Central memory CD8-positive, alpha-beta T cell (primary cell): ENCODE data around the gene PIEZO2.
"Not testable (repeated sequence)": the region's sequence is repeated elsewhere in the genome, so short reads cannot be mapped to it uniquely, and the experiment has no call there.

Experiments
- ATAC-seq: fragments of 150-1000 bp; cut with Tn5 transposase; replicated peaks from 2 replicates; pipeline ENCODE4 v1.10.0; 2022; ENCODE audit warnings: mild to moderate bottlenecking, moderate FRiP score, moderate number of reproducible peaks; ENCODE audit not compliant: poor library complexity, severe bottlenecking; ENCODE audit errors: extremely low read depth
- DNase-seq, 2 donors: peaks; one replicate each; pipeline ENCODE4 v3.0.0; 2021; ENCODE audit warnings: low spot score in 2 of 2
- H3K27ac Mint-ChIP-seq: one replicate; pipeline ENCODE4 v1.8.0; 2022; ENCODE audit warnings: low read depth, mild to moderate bottlenecking, moderate library complexity, mixed read lengths
- H3K27me3 Mint-ChIP-seq: one replicate; pipeline ENCODE4 v1.8.0; 2022; ENCODE audit warnings: mixed read lengths
- H3K36me3 Mint-ChIP-seq: one replicate; pipeline ENCODE4 v1.8.0; 2022; ENCODE audit warnings: mild to moderate bottlenecking, moderate library complexity, mixed read lengths; ENCODE audit not compliant: insufficient read depth
- H3K4me1 Mint-ChIP-seq: one replicate; pipeline ENCODE4 v1.8.0; 2022; ENCODE audit warnings: mixed read lengths
- H3K4me3 Mint-ChIP-seq: one replicate; pipeline ENCODE4 v1.8.0; 2022; ENCODE audit warnings: mild to moderate bottlenecking, moderate library complexity, mixed read lengths
- H3K9me3 Mint-ChIP-seq: one replicate; pipeline ENCODE4 v1.8.0; 2022; ENCODE audit warnings: mixed read lengths

Gene PIEZO2

GRCh38 chr18:11147371-11147951 lies 1.9 kb downstream of the PIEZO2 start:
- H3K4me1 Mint-ChIP-seq, result no peaks in the 10 kb centered on the region
- peaks cover 3% of the 10 kb centered on the region for H3K36me3 Mint-ChIP-seq
- peaks cover 10% of the 10 kb centered on the region for H3K9me3 Mint-ChIP-seq
- ATAC-seq, result no peak
- no peak for DNase-seq
- H3K4me3 Mint-ChIP-seq, result no peak overlapping the region
- peaks cover 27% of the 10 kb centered on the region for H3K27me3 Mint-ChIP-seq
- no peak overlapping the region for H3K27ac Mint-ChIP-seq

- ATAC-seq (no peak), DNase-seq (no peak)
- Mint-ChIP-seq H3K4me1 (no peaks in the 10 kb centered on the region), H3K4me3 (no peak overlapping the region), H3K27ac (no peak overlapping the region), H3K9me3 (peaks cover 10% of the 10 kb centered on the region), H3K36me3 (peaks cover 3% of the 10 kb centered on the region), H3K27me3 (peaks cover 27% of the 10 kb centered on the region)
Observed at GRCh38 chr18:11146947-11147345, 2.4 kb downstream of the PIEZO2 start.

- no peak for DNase-seq
- peaks cover 27% of the 10 kb centered on the region for H3K27me3 Mint-ChIP-seq
- H3K36me3 Mint-ChIP-seq, result peaks cover 3% of the 10 kb centered on the region
- no peaks in the 10 kb centered on the region for H3K4me1 Mint-ChIP-seq
- ATAC-seq, result no peak
- H3K27ac Mint-ChIP-seq, result no peak overlapping the region
- no peak overlapping the region for H3K4me3 Mint-ChIP-seq
- H3K9me3 Mint-ChIP-seq, result peaks cover 10% of the 10 kb centered on the region
Observed at GRCh38 chr18:11146238-11146946, 3.0 kb downstream of the PIEZO2 start.

- H3K4me1 Mint-ChIP-seq, result no peaks in the 10 kb centered on the region
Observed at GRCh38 chr18:11145413-11146191, 3.8 kb downstream of the PIEZO2 start.

GRCh38 chr18:11137400-11137799 lies 12.0 kb downstream of the PIEZO2 start:
- Mint-ChIP-seq H3K36me3 (no peaks in the 10 kb centered on the region), H3K9me3 (peaks cover 9% of the 10 kb centered on the region), H3K4me3 (no peak overlapping the region), H3K27ac (no peak overlapping the region), H3K4me1 (no peaks in the 10 kb centered on the region), H3K27me3 (no peaks in the 10 kb centered on the region)
- ATAC-seq, result no peak
- DNase-seq, result no peak

More at GRCh38 chr18:11145413-11146191, 3.8 kb downstream of the PIEZO2 start:
- DNase-seq (no peak), ATAC-seq (no peak)
- no peak overlapping the region for H3K4me3 Mint-ChIP-seq
- no peak overlapping the region for H3K27ac Mint-ChIP-seq
- peaks cover 26% of the 10 kb centered on the region for H3K27me3 Mint-ChIP-seq
- H3K9me3 Mint-ChIP-seq, result peaks cover 10% of the 10 kb centered on the region
- H3K36me3 Mint-ChIP-seq, result peaks cover 3% of the 10 kb centered on the region

GRCh38 chr18:11136241-11136640 lies 13.1 kb downstream of the PIEZO2 start:
- Mint-ChIP-seq H3K36me3 (no peaks in the 10 kb centered on the region), H3K4me3 (no peak overlapping the region), H3K4me1 (no peaks in the 10 kb centered on the region), H3K9me3 (peaks cover 9% of the 10 kb centered on the region), H3K27ac (no peak overlapping the region), H3K27me3 (no peaks in the 10 kb centered on the region)
- no peak for DNase-seq
- ATAC-seq, result no peak

- DNase-seq (no peak), ATAC-seq (no peak)
- H3K27ac Mint-ChIP-seq, result no peak overlapping the region
- H3K4me1 Mint-ChIP-seq, result no peaks in the 10 kb centered on the region
- no peaks in the 10 kb centered on the region for H3K36me3 Mint-ChIP-seq
- H3K27me3 Mint-ChIP-seq, result no peaks in the 10 kb centered on the region
- no peak overlapping the region for H3K4me3 Mint-ChIP-seq
- peaks cover 5% of the 10 kb centered on the region for H3K9me3 Mint-ChIP-seq
Observed at GRCh38 chr18:11134940-11135339, 14.4 kb downstream of the PIEZO2 start.

GRCh38 chr18:11129059-11129458 lies 20.3 kb downstream of the PIEZO2 start:
- H3K27me3 Mint-ChIP-seq, result not testable (repeated sequence)

GRCh38 chr18:11125492-11126315 lies 23.7 kb downstream of the PIEZO2 start:
- Mint-ChIP-seq H3K27ac (no peak overlapping the region), H3K9me3 (peaks cover 7% of the 10 kb centered on the region), H3K4me3 (no peak overlapping the region), H3K36me3 (no peaks in the 10 kb centered on the region), H3K4me1 (no peaks in the 10 kb centered on the region), H3K27me3 (no peaks in the 10 kb centered on the region)
- ATAC-seq (no peak), DNase-seq (no peak)

More at GRCh38 chr18:11129059-11129458, 20.3 kb downstream of the PIEZO2 start:
- not testable (repeated sequence) for DNase-seq, H3K36me3 Mint-ChIP-seq, ATAC-seq, H3K4me1 Mint-ChIP-seq, H3K4me3 Mint-ChIP-seq, H3K9me3 Mint-ChIP-seq, H3K27ac Mint-ChIP-seq

- Mint-ChIP-seq H3K4me3 (no peak overlapping the region), H3K27ac (no peak overlapping the region), H3K4me1 (no peaks in the 10 kb centered on the region), H3K36me3 (no peaks in the 10 kb centered on the region), H3K27me3 (no peaks in the 10 kb centered on the region), H3K9me3 (peaks cover 6% of the 10 kb centered on the region)
- ATAC-seq, result no peak
- DNase-seq, result no peak
Observed at GRCh38 chr18:11124054-11124453, 25.3 kb downstream of the PIEZO2 start.

- ATAC-seq, result no peak
- Mint-ChIP-seq H3K27me3 (no peaks in the 10 kb centered on the region), H3K27ac (no peak overlapping the region), H3K9me3 (no peaks in the 10 kb centered on the region), H3K36me3 (no peaks in the 10 kb centered on the region), H3K4me3 (no peak overlapping the region), H3K4me1 (no peaks in the 10 kb centered on the region)
- DNase-seq, result no peak
Observed at GRCh38 chr18:11121443-11121849, 27.9 kb downstream of the PIEZO2 start.

GRCh38 chr18:11119959-11120587 lies 29.3 kb downstream of the PIEZO2 start:
- H3K27me3 Mint-ChIP-seq, result no peaks in the 10 kb centered on the region
- H3K4me3 Mint-ChIP-seq, result no peak overlapping the region
- ATAC-seq, result no peak
- no peak overlapping the region for H3K27ac Mint-ChIP-seq
- H3K4me1 Mint-ChIP-seq, result no peaks in the 10 kb centered on the region
- no peak for DNase-seq
- no peaks in the 10 kb centered on the region for H3K36me3 Mint-ChIP-seq
- H3K9me3 Mint-ChIP-seq, result no peaks in the 10 kb centered on the region
